ENCODE data around the gene ENOX1.

DNA sequence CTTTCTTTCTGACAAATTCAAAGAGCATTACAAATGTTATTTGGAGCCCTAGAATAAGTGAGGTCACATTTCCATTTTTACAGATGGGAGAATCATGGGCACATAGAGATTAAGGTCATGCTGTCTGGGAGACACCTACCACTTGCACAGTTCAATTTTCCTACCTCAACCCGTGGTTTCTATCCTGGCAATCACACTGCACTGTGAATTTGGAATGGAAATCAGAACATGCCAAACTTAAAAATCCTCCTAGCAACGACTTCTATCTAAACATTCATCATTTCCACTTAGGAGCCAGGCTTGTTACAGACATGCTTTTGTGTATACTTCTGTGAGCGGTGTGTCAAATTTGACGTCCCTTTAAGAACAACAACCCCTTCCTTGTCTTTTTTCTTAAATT, 511.9 kb downstream of the ENOX1 start:
- TF ChIP-seq POLR2AphosphoS5 (IDR thresholded peaks at IDR 0.05; ENCODE audit: low read depth, low read length) (no peak), FOXP2 (optimal IDR thresholded peaks at IDR 0.05; ENCODE audit: borderline replicate concordance, extremely low read depth, extremely low read length, insufficient read depth) (no peak), TAF1 (IDR thresholded peaks at IDR 0.05; ENCODE audit: borderline replicate concordance, insufficient read depth, low read length) (no peak)

Measured in PFSK-1 (cell line).